Hepatocyte (in vitro differentiated cells): ENCODE data around the gene YTHDC2.

Experiments used
- CTCF ChIP-seq: fragments of 200-600 bp; sonication (generic); IDR thresholded peaks from 2 replicates; pipeline ENCODE4 v1.5.1; 2016; ENCODE audit warnings: antibody characterized with exemption, mild to moderate bottlenecking; ENCODE audit not compliant: poor library complexity
- EZH2 ChIP-seq: fragments of 200-600 bp; sonication (generic); IDR thresholded peaks from 2 replicates; pipeline ENCODE4 v1.6.1; 2016; ENCODE audit warnings: antibody characterized with exemption, mild to moderate bottlenecking, borderline replicate concordance
- EZH2phosphoT487 ChIP-seq: fragments of 200-600 bp; sonication (generic); IDR thresholded peaks from one replicate; pipeline ENCODE4 v1.6.1; 2018; ENCODE audit warnings: antibody characterized with exemption, mild to moderate bottlenecking, low read depth, moderate library complexity; ENCODE audit not compliant: unreplicated experiment, severe bottlenecking

- TF ChIP-seq EZH2, result no peak
- TF ChIP-seq CTCF, result no peak
- no peak for TF ChIP-seq EZH2phosphoT487
Observed at GRCh38 chr5:113531481-113532159, 18.1 kb downstream of the YTHDC2 start.
